Liver (tissue), 3 donors: ENCODE results near the gene EFEMP2.

Experiments
- CTCF ChIP-seq: fragments of 150-350 bp; IDR thresholded peaks from 2 replicates; pipeline ENCODE4 v1.5.1; 2017; ENCODE audit warnings: improper control_type of control experiment, low read depth, low read length; ENCODE audit not compliant: missing input control
- EGR1 ChIP-seq, 2 donors: IDR thresholded peaks; 2 replicates each; pipeline ENCODE4 v1.6.1; 2016 to 2018; ENCODE audit warnings: antibody characterized with exemption in 2 of 2, low read depth in 2 of 2
- FOXA1 ChIP-seq: IDR thresholded peaks from 2 replicates; pipeline ENCODE4 v1.6.1; 2016; ENCODE audit warnings: antibody characterized with exemption
- GABPA ChIP-seq, 2 donors: IDR thresholded peaks in 1 of 2; conservative IDR thresholded peaks in 1 of 2; 2 replicates each; pipeline ENCODE4 v1.6.1; 2016; ENCODE audit warnings: antibody characterized with exemption in 2 of 2, mild to moderate bottlenecking in 1 of 2, moderate library complexity in 1 of 2
- HNF4A ChIP-seq, 2 donors: conservative IDR thresholded peaks; 2 replicates each; pipeline ENCODE4 v1.6.1; 2016; ENCODE audit warnings: antibody characterized with exemption in 2 of 2, mild to moderate bottlenecking in 2 of 2
- JUND ChIP-seq, 2 donors: IDR thresholded peaks; 2 replicates each; pipeline ENCODE4 v1.6.1; 2016; ENCODE audit warnings: antibody characterized with exemption in 2 of 2
- MAX ChIP-seq: IDR thresholded peaks from 2 replicates; pipeline ENCODE4 v1.6.1; 2016; ENCODE audit warnings: antibody characterized with exemption
- RAD21 ChIP-seq, 2 donors: IDR thresholded peaks; 2 replicates each; pipeline ENCODE4 v1.6.1; 2016; ENCODE audit warnings: antibody characterized with exemption in 2 of 2, mild to moderate bottlenecking in 2 of 2
- REST ChIP-seq: IDR thresholded peaks from 2 replicates; pipeline ENCODE4 v1.6.1; 2016; ENCODE audit warnings: antibody characterized with exemption, mild to moderate bottlenecking
- RXRA ChIP-seq, 2 donors: IDR thresholded peaks; 2 replicates each; pipeline ENCODE4 v1.6.1; 2017 to 2018; ENCODE audit warnings: antibody characterized with exemption in 2 of 2, mild to moderate bottlenecking in 1 of 2
- SP1 ChIP-seq: IDR thresholded peaks from 2 replicates; pipeline ENCODE4 v1.6.1; 2018; ENCODE audit warnings: antibody characterized with exemption, mild to moderate bottlenecking
- TAF1 ChIP-seq: conservative IDR thresholded peaks from 2 replicates; pipeline ENCODE4 v1.6.1; 2016; ENCODE audit warnings: antibody characterized with exemption, mild to moderate bottlenecking
- YY1 ChIP-seq: IDR thresholded peaks from 2 replicates; pipeline ENCODE4 v1.6.1; 2016; ENCODE audit warnings: antibody characterized with exemption, mild to moderate bottlenecking
- ZBTB33 ChIP-seq: IDR thresholded peaks from 2 replicates; pipeline ENCODE4 v1.6.1; 2016; ENCODE audit warnings: antibody characterized with exemption
- donor health status: healthy.
- donor health status: healthy.

- TF ChIP-seq CTCF: no peak
- no peak for TF ChIP-seq REST
- no peak for TF ChIP-seq MAX
- TF ChIP-seq YY1: no peak
- TF ChIP-seq RAD21 (IDR thresholded peaks at IDR 0.05): no peak
- TF ChIP-seq ZBTB33: no peak
- no peak for TF ChIP-seq EGR1 (IDR thresholded peaks at IDR 0.05; ENCODE audit: low read depth in 2 of 2)
- no peak for TF ChIP-seq TAF1
- TF ChIP-seq JUND (IDR thresholded peaks at IDR 0.05): no peak
- TF ChIP-seq SP1: no peak
- TF ChIP-seq GABPA (IDR thresholded peaks at IDR 0.05 in 1 of 2, conservative IDR thresholded peaks at IDR 0.05 in 1 of 2): no peak
- TF ChIP-seq FOXA1: no peak
- TF ChIP-seq RXRA (IDR thresholded peaks at IDR 0.05): no peak
- no peak for TF ChIP-seq HNF4A (conservative IDR thresholded peaks at IDR 0.05)
Observed at GRCh38 chr11:65847746-65848145, 24.9 kb downstream of the EFEMP2 start.
